GM18868 (cell line): ENCODE results near the gene TSPAN14.

Experiments used
- ATAC-seq: cut with Tn5 transposase; IDR thresholded peaks from one replicate; pipeline ENCODE4 v1.9.1; 2021; ENCODE audit warnings: mild to moderate bottlenecking, moderate library complexity; ENCODE audit not compliant: unreplicated experiment

TSPAN14 gene

DNA sequence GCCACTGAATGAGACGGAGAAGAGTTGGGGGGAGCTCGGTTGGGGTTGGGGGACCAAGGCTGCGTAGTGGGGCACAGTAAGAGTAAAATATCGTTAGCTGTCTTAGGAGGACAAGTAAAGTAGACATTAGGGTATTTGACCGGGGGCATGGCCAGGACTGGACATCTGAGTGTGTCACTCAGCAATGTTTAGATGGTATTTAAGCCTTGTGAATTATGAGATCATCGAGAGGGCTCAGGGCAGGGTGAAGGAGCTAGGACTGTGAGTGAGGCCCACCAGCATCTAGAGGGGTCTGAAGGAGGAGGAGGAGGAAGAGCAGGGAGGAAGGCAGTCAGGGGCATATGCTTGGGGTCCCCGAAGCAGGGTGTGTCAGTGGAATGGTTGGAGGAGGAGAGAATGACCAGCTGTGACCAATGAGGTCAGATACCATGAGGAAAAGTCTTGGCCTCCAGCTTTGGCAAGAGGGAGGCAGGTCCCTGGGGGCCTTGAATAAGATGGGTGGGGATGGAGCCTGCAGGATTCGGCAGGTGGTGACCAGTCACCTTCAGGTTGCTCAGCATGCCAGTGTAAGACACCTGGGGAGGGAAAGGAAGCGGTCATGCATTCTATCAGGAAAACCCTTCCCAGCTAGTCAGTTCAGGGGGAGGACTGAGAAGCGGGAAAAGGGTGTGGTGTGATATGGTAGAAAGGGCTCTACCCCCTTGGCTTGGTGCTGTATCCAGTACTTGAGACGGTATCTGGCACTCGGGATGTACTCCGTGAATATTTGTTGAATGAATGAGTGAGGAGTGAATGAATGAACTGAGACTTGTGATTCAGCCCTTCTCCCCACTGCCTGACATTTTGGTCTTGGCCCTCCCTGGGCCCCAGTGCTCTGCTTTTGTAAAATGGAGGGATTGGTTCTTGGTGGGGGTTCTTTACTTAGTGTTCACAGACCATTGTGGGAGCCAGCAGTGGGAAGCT lies 48.8 kb downstream of the TSPAN14 start:
- no peak for ATAC-seq

DNA sequence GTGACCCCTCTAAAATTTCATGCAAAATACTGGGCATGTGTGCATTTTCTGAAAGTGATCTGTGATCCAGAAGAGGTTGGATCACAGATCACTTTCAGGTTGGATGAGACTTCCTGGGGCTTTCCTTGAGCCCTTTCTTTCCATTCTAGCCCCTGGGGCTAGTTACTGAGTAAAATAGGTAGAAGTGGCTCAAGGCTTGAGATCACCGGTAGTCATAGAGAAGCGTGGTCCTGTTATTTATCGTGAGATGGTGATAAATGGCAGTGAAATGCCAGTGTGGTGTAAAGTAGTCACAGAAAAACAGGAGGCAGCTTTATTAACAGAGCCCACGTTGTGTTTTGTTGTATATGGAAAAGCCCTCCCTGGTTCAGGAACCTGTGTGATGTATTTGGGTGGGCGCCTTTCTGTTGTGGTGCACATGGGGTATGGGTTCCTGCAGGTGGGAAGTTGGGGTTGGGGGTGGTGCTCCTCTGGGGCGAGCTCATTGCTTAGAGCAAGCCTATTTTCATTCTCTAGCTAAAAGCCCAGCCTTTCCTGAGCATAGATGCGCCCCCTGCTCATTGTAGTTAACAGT lies 49.6 kb downstream of the TSPAN14 start:
- no peak for ATAC-seq

- ATAC-seq, result no peak
Observed at GRCh38 chr10:80504158-80504811, 50.2 kb downstream of the TSPAN14 start.

DNA sequence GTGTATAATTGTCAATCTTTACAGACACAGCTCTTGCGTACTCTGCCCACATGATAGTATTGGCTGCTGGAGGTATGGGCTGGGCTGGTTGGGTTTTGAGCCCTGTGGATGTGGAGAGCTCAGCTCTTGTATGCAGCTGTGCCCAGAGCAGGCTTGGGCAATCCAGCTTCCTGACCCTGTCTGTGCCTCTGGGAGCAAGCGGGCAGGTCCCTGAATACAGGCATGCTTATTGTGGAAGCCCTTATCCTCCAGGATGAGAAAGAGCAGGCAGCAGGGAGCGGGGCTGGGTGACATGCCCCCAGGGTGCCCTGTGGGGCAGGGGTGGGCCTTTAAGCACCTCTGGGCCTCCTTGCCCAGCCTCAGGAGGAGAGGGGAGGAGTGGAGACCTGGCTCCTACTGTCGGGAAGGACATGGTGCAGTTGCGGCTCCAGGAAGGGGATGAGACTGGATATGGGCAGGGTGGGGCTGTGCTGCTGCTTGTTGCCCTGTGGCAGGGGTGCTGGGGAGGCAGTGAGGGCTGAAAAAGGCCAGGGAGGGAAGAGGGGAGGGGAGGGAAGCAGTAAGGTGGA lies 50.9 kb downstream of the TSPAN14 start:
- ATAC-seq, result no peak

- no peak for ATAC-seq
Observed at GRCh38 chr10:80506189-80506575, 52.1 kb downstream of the TSPAN14 start.

DNA sequence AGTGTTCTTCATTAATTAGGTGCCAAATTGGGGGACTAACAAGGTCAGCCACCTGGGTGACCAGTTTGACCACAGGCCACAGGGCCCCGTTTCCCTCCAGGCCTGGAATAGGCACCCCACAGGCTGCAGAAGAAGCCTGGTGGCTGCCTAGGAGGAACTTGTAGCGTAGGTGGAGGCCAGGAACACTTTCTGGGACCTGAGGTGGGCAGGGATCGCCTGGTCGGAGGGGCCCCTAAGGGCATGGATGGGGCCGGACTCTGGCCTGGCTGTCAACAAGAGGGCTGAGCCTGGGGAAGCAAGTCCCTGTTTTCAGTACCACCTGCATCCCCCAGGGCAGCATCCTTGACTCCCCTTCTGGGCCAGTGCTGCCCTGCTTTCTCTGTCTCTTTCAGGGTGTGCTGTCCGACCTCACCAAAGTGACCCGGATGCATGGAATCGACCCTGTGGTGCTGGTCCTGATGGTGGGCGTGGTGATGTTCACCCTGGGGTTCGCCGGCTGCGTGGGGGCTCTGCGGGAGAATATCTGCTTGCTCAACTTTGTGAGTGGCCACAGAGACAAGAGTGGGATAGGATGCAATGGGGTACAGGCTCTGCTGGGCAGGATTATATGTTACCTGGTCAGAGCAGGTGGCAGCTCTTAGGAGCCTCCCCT lies 52.9 kb downstream of the TSPAN14 start:
- no peak for ATAC-seq

- ATAC-seq, result no peak
Observed at GRCh38 chr10:80509108-80509402, 54.9 kb downstream of the TSPAN14 start.

DNA sequence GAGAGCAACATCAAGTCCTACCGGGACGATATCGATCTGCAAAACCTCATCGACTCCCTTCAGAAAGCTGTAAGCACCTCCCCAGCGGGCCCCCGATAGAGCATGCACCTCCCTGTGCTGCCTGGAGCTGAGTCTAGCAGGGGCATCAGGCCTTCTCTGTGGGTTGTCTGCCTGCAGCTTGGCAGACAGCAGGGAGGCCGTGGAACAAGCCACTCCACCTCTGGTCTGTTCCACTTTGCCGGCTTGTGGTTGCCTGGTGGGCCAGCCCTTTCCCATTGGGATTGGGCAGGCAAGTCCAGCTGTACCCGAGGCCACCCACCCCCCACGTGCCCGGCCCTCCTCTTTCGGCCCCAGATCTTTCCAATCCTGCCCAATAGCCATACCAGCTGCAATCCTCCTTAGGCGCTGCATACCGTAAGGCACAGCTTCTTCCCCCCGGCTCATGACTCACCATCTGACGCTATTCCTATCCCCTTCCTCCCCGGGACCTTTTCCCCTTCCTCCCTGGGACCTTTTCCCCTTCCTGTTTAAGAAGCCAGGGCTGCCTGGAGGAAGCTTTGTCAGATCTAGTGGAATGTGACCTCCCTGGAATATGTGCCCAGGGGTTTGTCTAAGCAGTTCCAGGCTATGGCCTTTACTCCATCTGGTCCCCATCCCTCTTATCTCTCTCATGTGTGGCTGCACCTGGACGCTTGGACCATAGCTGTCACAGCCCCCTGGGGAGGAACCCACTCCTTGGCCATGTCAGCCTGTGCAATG lies 55.5 kb downstream of the TSPAN14 start:
- no peak for ATAC-seq

DNA sequence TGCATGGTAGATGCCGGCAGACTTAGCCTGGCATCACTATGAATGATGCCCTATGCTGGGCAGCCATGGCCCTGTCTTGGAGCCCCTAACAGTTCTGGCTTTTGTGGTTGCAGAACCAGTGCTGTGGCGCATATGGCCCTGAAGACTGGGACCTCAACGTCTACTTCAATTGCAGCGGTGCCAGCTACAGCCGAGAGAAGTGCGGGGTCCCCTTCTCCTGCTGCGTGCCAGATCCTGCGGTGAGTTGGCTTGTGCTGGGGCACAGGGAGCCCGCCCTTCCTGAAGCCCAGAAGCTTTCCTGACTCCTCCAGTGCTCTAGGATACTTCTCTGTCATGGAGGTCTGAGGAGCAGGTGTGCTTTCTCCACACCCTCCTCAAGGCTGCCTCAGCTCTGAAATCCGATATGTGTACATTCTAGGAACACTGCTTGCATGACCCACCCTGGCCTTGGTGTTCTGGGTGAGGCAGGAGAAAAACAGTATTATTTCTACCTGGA lies 58.0 kb downstream of the TSPAN14 start:
- no peak for ATAC-seq

GRCh38 chr10:80513106-80513505 lies 59.0 kb downstream of the TSPAN14 start:
- ATAC-seq, result no peak

DNA sequence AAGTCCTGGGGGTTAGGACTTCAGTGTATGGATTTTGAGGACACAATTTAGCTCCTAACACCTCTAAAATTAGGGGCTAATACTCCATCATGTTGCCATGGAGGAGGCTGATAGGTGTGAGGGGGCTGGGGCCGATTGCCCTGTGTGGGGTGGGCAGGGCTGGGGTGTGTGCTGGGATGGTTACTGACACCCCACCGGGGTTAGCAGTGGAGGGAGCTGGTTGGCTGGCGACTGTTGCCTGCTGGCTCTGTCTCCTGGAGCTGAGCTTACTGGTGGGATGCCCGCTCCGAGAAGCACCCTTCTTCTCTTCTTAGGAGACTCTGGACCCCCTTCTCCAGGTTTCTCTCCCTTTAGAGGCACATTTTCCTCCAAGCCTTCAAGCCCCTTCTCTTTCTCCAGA lies 61.4 kb downstream of the TSPAN14 start:
- ATAC-seq, result no peak

- ATAC-seq, result no peak
Observed at GRCh38 chr10:80515941-80516340, 61.8 kb downstream of the TSPAN14 start.

DNA sequence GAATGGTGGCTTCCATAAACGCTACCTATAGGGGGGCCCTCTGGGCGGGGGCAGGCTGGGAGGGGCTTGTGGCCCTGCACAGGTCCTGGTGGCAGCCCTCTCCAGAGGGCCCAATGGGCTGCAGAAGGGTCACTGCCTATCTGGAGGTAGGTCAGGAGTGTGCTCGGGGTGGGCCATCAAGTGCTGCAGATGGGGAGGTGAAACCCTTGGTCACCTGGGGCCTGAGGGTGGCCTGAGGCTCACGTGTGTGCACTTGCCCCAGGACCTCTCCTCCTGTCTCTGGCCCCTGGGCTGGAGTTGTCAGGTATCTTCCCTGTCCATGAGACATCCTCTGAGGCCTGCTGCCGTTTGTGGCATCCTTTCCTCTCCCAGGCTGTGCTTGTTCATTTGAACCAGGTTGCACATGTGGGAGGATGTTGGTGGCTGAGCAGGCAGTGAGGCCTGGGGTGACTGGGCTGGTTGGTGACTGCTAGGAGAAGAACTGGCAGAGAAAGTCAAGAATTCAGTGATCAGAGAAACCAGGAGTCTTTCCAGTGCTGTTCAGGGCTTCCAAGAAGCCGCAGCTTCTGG lies 62.5 kb downstream of the TSPAN14 start:
- no peak for ATAC-seq

DNA sequence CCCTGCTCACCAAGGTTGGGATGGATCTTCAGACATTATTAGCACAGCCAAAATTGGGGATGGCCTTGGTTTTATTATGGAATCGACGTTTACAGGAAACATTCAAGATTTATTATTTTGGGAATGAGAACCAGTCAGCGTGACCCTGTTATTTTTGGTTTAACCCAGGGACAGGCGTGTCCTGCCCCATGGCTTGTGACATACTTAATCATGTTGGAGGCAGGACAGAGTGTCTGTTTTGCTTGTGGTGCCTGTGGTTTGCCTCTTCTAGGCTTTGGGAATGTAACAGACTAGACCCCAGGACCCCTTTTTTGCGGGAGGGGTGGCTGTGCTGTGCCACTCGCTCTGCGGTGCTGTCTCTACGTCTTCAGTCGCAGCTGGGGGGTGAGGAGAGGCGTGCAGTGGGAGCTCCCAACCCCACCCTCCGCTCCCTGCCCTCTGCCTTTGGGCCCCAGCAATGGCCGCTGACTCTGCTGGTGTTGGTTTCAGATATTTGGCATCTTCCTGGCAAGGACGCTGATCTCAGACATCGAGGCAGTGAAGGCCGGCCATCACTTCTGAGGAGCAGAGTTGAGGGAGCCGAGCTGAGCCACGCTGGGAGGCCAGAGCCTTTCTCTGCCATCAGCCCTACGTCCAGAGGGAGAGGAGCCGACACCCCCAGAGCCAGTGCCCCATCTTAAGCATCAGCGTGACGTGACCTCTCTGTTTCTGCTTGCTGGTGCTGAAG lies 63.5 kb downstream of the TSPAN14 start:
- ATAC-seq, result no peak

GRCh38 chr10:80518143-80518806 lies 64.2 kb downstream of the TSPAN14 start:
- ATAC-seq, result peak; percentile 56

DNA sequence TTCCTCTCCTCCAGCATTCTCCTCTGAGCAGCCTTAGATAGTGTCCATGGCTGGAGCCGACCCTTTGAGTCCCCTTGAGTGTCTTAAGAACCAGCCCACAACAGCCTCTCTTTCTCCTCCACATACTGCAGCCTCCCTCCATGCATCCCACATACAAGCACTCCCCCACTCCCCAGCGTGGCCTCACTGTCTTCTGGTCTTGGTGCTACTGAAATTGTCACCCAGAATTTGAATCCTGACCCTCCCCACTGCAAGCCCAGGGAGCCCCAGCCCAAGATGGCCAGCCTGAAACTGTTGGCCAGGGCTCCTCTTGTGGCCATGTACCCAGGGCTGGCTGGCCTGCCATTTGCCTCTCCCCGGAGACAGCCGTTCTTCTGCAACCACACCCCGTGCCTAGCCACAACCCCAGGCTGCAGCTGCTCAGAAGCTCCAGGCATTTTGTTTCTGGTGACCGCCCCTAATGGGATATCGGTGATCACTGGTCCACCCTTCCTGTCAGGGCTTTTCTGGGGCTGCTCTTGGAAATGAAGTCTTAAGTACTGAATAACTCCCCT lies 64.8 kb downstream of the TSPAN14 start:
- ATAC-seq, result peak; percentile 10

DNA sequence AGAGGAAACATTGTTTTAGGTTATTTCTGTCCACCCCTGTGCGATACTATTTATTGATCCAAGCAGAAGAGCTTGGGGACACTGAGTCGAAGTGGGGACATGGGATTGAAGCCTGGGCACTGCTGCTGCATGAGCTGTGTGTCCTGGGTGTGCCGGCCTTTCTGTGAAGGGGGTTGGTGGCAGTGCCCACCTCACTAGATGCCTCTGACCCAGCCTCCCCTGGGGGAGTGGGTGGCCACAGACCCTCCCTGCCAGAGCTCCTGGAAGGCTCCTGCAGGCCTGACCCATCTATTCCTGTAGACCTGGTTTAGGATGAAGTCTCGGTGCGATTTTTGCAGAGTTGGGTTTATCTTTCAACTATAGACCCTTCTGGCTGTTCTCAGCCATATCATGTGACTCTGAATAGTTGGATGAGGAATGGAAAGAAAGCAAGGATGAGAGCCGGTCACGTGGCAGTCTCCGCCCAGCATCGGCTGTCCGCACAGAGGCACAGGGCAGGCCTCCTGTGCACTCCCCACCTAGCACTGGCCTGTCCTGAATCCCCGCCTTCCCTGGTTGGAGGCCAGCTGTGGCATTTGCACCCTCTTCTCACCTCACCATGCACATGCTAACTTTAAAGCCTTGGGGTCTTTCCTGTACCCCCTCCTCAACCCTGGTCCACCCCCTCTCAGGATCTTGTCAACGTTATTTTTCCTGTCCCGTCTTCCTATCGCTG lies 66.0 kb downstream of the TSPAN14 start:
- ATAC-seq, result no peak
